Daoy (cell line): ENCODE results near the gene SPHK2. TPM values are rescaled to one million over a fixed set of nuclear protein-coding genes. Genes with fewer than 3 reads are reported as not detected.

Experiments
- total RNA-seq: library from RNA; depleted of rRNA; stranded (reverse); fragments of >200 nt; shearing (Covaris generic); gene quantifications from 2 replicates; pipeline ENCODE4 v1.2.3, GENCODE V29; 2014; rRNA removed

Gene SPHK2
- total RNA-seq, 1 experiment from 2014 or later = 5.1 TPM

Other genes with a start within 250 kb of the SPHK2 start
- 54.5 and 61.0 TPM in 2 replicates for gene KDELR1, start 228.0 kb upstream of the SPHK2 start, total RNA-seq
- 0.09 TPM in 1 of 2 replicates, not detected in the other for gene GRIN2D, start 225.8 kb upstream of the SPHK2 start, total RNA-seq
- 108 and 129 TPM in 2 replicates for gene GRWD1, start 173.5 kb upstream of the SPHK2 start, total RNA-seq
- 1.8 and 3.8 TPM in 2 replicates for gene KCNJ14, start 163.9 kb upstream of the SPHK2 start, total RNA-seq
- gene CYTH2, start 150.1 kb upstream of the SPHK2 start, total RNA-seq = 43.3 and 93.8 TPM in 2 replicates
- under 0.01 TPM in 1 of 2 replicates, not detected in the other for gene LMTK3, start 107.7 kb upstream of the SPHK2 start, total RNA-seq
- not detected in 2 replicates for gene SULT2B1, start 67.3 kb upstream of the SPHK2 start, total RNA-seq
- gene SPACA4, start 12.8 kb upstream of the SPHK2 start, total RNA-seq = not detected in 2 replicates
- not detected in 2 replicates for gene FAM83E, start 4.4 kb upstream of the SPHK2 start, total RNA-seq
- 2,925 and 3,124 TPM in 2 replicates for gene RPL18, start 328 bp upstream of the SPHK2 start, total RNA-seq
- 3.0 and 10.0 TPM in 2 replicates for gene DBP, start 17.9 kb downstream of the SPHK2 start, total RNA-seq
- gene CA11, start 26.7 kb downstream of the SPHK2 start, total RNA-seq = not detected in 2 replicates
- gene NTN5, start 53.5 kb downstream of the SPHK2 start, total RNA-seq = not detected in 2 replicates
- gene FUT2, start 76.5 kb downstream of the SPHK2 start, total RNA-seq = not detected in 2 replicates
- gene MAMSTR, start 100.2 kb downstream of the SPHK2 start, total RNA-seq = 0.34 and 2.9 TPM in 2 replicates
- gene RASIP1, start 121.1 kb downstream of the SPHK2 start, total RNA-seq = 0.17 TPM in 1 of 2 replicates, not detected in the other
- gene IZUMO1, start 127.4 kb downstream of the SPHK2 start, total RNA-seq = not detected in 2 replicates
- gene FUT1, start 133.1 kb downstream of the SPHK2 start, total RNA-seq = 0.39 TPM in 1 of 2 replicates, not detected in the other
- gene FGF21, start 136.0 kb downstream of the SPHK2 start, total RNA-seq = not detected in 2 replicates
- gene BCAT2, start 191.5 kb downstream of the SPHK2 start, total RNA-seq = 29.5 and 36.7 TPM in 2 replicates
- gene HSD17B14, start 217.0 kb downstream of the SPHK2 start, total RNA-seq = 0.69 TPM in 1 of 2 replicates, not detected in the other
- gene PLEKHA4, start 249.1 kb downstream of the SPHK2 start, total RNA-seq = 2.1 and 4.5 TPM in 2 replicates